HepG2 (cell line): ENCODE results near the gene TSSK3.

Experiments used
- AFF4 ChIP-seq: sonication (generic); formaldehyde crosslinking; IDR thresholded peaks from 2 replicates; pipeline ENCODE4 v1.4.0; 2020; ENCODE audit warnings: missing genetic modification reagents
- ARNTL ChIP-seq: sonication (generic); formaldehyde crosslinking; IDR thresholded peaks from 2 replicates; pipeline ENCODE4 v1.4.0; 2020; ENCODE audit warnings: mild to moderate bottlenecking, missing genetic modification reagents
- CBFB ChIP-seq: sonication (generic); formaldehyde crosslinking; IDR thresholded peaks from 2 replicates; pipeline ENCODE4 v1.4.0; 2020; ENCODE audit warnings: missing genetic modification reagents
- EP300 ChIP-seq, 3 experiments: sonication (generic) in 1 of 3; formaldehyde crosslinking in 1 of 3; IDR thresholded peaks; 2 replicates each; pipeline versions ENCODE4 v1.5.1 to v1.6.1; 2011 to 2020; ENCODE audit warnings: low read depth in 2 of 3, low read length in 2 of 3, borderline replicate concordance in 1 of 3, improper control_type of control experiment in 1 of 3, mild to moderate bottlenecking in 1 of 3, missing genetic modification reagents in 1 of 3, moderate library complexity in 1 of 3
- MLXIP ChIP-seq: sonication (generic); formaldehyde crosslinking; IDR thresholded peaks from 2 replicates; pipeline ENCODE4 v1.9.0; 2021; ENCODE audit warnings: missing genetic modification reagents, borderline replicate concordance
- PHF8 ChIP-seq: sonication (generic); formaldehyde crosslinking; IDR thresholded peaks from 2 replicates; pipeline ENCODE4 v1.5.0; 2020; ENCODE audit warnings: missing genetic modification reagents
- YY1 ChIP-seq: IDR thresholded peaks from 2 replicates; pipeline ENCODE4 v1.6.1; 2011; ENCODE audit warnings: low read length, low read depth, moderate library complexity, mild to moderate bottlenecking; ENCODE audit not compliant: insufficient read depth, insufficient replicate concordance
- ZNF678 ChIP-seq: sonication (generic); formaldehyde crosslinking; IDR thresholded peaks from 2 replicates; pipeline ENCODE4 v1.4.0; 2020; ENCODE audit warnings: mild to moderate bottlenecking, missing genetic modification reagents
- ZNF747 ChIP-seq: sonication (generic); formaldehyde crosslinking; IDR thresholded peaks from 2 replicates; pipeline ENCODE4 v1.8.1; 2023; ENCODE audit warnings: missing genetic modification reagents, mild to moderate bottlenecking, borderline replicate concordance

GRCh38 chr1:32341186-32341757, 21.1 kb upstream of the TSSK3 start:
- TF ChIP-seq CBFB (CRISPR knock-in tag) = no peak
- TF ChIP-seq YY1 = no peak
- no peak for TF ChIP-seq ZNF678 (CRISPR knock-in tag)
- no peak for TF ChIP-seq AFF4
- no peak for TF ChIP-seq MLXIP (CRISPR knock-in tag)
- TF ChIP-seq EP300 (IDR thresholded peaks at IDR 0.05; ENCODE audit: low read depth in 2 of 2, low read length in 2 of 2) = no peak
- TF ChIP-seq EP300 (CRISPR knock-in tag; IDR thresholded peaks at IDR 0.05; ENCODE audit: borderline replicate concordance) = no peak
- TF ChIP-seq ARNTL (CRISPR knock-in tag) = no peak
- TF ChIP-seq ZNF747 = no peak
- no peak for TF ChIP-seq PHF8 (CRISPR knock-in tag)
